ENCODE data around the gene DDX1.

- no peak for TF ChIP-seq POLR2A (IDR thresholded peaks at IDR 0.05; ENCODE audit: low read depth, low read length)
- no peak for TF ChIP-seq POLR2AphosphoS5 (IDR thresholded peaks at IDR 0.05; ENCODE audit: low read depth, low read length)
- TF ChIP-seq TAF1 (IDR thresholded peaks at IDR 0.05; ENCODE audit: low read depth, low read length): no peak
- no peak for TF ChIP-seq POU2F2 (IDR thresholded peaks at IDR 0.05; ENCODE audit: low read depth, low read length)
These were observed 4.3 kb downstream of the DDX1 start for GRCh38 chr2:15595936-15596335.
